GM19239 (cell line): ENCODE measurements around the gene RASA1.

ENCODE experiments used
- DNase-seq: peaks from one replicate; pipeline ENCODE4 v3.0.0; 2011; ENCODE audit warnings: low spot score; ENCODE audit not compliant: insufficient read length
- FAIRE-seq: peaks from 2 replicates; lab custom pipeline; 2011; peaks lifted over from hg19 to GRCh38; lab: Jason Lieb, UNC

Gene RASA1

DNA sequence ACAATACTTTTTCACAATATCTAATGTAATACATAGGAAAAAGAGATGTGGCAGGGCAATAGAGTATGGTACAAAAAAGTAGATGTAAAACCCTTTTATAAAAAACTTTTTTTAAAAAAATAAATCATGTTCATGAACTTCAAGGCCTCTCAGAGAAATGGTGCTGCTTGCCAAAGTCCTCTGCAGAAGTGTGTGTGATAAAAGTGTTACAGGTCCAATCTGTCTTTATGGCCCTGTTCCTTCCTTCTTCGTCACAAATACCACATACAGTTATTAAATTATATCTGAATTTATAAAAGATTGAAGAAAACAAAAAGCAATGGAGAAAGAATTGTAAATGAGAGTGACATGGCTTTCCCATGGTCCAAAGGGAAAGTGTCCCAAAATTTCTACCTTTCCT lies 166.8 kb downstream of the RASA1 start:
- FAIRE-seq: no peak
- DNase-seq: no peak

DNA sequence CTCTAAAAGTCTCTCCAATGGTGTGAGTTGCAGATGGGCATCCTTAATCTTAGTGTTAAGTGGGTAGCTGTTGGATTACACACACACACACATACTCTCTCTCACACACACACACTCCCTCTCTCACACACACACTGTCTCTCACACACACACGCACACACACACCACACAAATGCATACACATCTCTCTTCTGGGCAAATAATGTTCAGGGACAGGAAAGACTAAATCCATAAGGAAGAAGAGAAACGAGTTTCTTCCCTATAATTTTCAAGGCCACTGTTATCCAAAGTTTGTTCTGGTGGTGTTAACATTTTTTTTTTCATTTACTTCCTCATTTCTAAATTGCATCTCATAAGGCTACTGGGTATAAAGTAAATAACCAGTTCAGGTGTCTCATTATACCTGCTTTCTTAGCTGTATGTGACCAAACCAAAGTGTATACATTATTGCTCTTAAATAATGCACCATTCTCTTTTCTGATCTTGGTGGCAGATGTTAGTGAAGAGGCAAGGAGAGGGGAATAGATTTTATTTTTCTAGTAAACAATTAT lies 167.5 kb downstream of the RASA1 start:
- no peak for DNase-seq
- FAIRE-seq: no peak

DNA sequence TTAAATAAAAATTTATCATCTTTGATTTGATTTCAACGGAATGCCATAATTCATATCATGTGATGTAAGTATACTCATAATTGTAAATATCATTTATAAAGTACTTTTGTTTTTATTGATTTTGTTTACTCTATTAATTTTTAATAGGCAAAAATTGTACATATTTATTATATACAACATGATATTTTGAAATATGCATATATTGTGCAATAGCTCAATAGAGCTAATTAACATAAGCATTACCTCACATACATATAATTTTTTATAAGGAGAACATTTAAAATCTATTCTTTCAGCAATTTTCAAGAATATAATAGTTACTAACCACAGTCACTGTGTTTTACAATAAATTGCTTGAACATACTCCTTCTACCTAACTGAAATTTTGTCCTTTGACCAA lies 170.0 kb downstream of the RASA1 start:
- no peak for DNase-seq
- FAIRE-seq: no peak

DNA sequence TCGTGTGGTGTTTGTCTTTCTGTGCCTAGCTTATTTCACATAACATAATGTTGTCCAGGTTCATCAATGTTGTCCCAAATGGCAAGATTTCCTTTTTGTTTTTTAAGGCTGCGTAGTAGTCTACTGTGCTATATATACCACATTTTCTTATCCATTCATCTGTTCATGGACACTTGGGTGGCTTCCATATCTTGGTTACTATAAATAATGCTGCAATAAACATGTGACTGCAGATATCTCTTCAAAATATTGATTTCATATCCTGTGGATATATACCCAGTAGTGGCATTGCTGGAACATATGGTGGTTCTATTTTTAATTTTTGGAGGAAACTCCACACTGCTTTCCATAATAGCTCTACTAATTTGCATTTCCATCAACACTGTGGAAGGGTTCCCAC lies 170.5 kb downstream of the RASA1 start:
- no peak for FAIRE-seq

More for the DNA sequence above, 170.5 kb downstream of the RASA1 start:
- no peak for DNase-seq
